ENCODE results near the gene CHAT. TPM values are rescaled to one million over a fixed set of nuclear protein-coding genes. Genes with fewer than 3 reads are reported as not detected.

CHAT gene
- total and polyA plus RNA-seq, 2 of the 13 experiments (the other 11 are each of a cell fraction or from before 2014, with no cell fraction given), result not detected

- H3K79me2 ChIP-seq (ENCODE audit: insufficient read depth, low read length), result no peaks in the 10 kb centered on the region
- no peak for FAIRE-seq
- CTCF ChIA-PET (ENCODE audit: low intra/inter-chr PET ratio, low total read pairs), result no interaction called here
- H3K27me3 ChIP-seq (ENCODE audit: control insufficient read depth in 1 of 2, insufficient read depth in 2 of 2, low read length in 2 of 2), result peaks cover 5 to 17% of the 10 kb centered on the region in 2 experiments; a peak in 4 of 5 replicates
- in situ Hi-C loops (cut with HindIII; ENCODE audit: extremely low pct_ligation_motif_present, low pct_unique_long_range_greater_than_20kb) (no loop called here), intact Hi-C loops (cut with micrococcal nuclease; ENCODE audit: unreplicated experiment) (no loop called here)
- POLR2A ChIA-PET, result no interaction called here
- 25% methylated on average over 4 of the region's 5 CpGs for WGBS (ENCODE audit: low lambda C conversion rate)
- H3K4me2 ChIP-seq (ENCODE audit: low read depth, low read length), result no peak overlapping the region
- H3K27ac ChIP-seq (ENCODE audit: extremely low read length, insufficient read depth, low read length), result no peak overlapping the region
- no TSS peak for BruUV-seq (replicated peaks)
- DNase-seq (ENCODE audit: low spot score), result no peak
- TF ChIP-seq ZNF549 (CRISPR knock-in tag; IDR thresholded peaks at IDR 0.05), result no peak
- no peak for TF ChIP-seq ZBTB42 (CRISPR knock-in tag; IDR thresholded peaks at IDR 0.05)
- TF ChIP-seq EZH2 (conservative IDR thresholded peaks at IDR 0.05; ENCODE audit: low read depth, low read length), result no peak
- TF ChIP-seq CAMTA2 (CRISPR knock-in tag; IDR thresholded peaks at IDR 0.05; ENCODE audit: borderline replicate concordance), result no peak
- no peak for TF ChIP-seq SATB2 (CRISPR knock-in tag; IDR thresholded peaks at IDR 0.05)
- no peak for TF ChIP-seq GABPA (IDR thresholded peaks at IDR 0.05; ENCODE audit: low read depth, low read length)
- TF ChIP-seq GABPA (CRISPR knock-in tag; IDR thresholded peaks at IDR 0.05; ENCODE audit: low read depth), result no peak
- TF ChIP-seq ZMYM3 (CRISPR knock-in tag; IDR thresholded peaks at IDR 0.05), result no peak
- no peak for TF ChIP-seq DPF2 (CRISPR knock-in tag; IDR thresholded peaks at IDR 0.05; ENCODE audit: borderline replicate concordance, low read depth)
- no peak for TF ChIP-seq GATAD1 (CRISPR knock-in tag; IDR thresholded peaks at IDR 0.05)
- TF ChIP-seq U2AF1 (optimal IDR thresholded peaks at IDR 0.05; ENCODE audit: low read depth, low read length), result no peak
- TF ChIP-seq NCOR1 (IDR thresholded peaks at IDR 0.05; ENCODE audit: borderline replicate concordance, low read length), result no peak
- TF ChIP-seq ASH2L (IDR thresholded peaks at IDR 0.05; ENCODE audit: insufficient read length, low read depth, low read length), result no peak
- TF ChIP-seq TBX3 (IDR thresholded peaks at IDR 0.05; ENCODE audit: borderline replicate concordance), result no peak
- TF ChIP-seq PCBP2 (optimal IDR thresholded peaks at IDR 0.05; ENCODE audit: low read depth, low read length, poor library complexity, severe bottlenecking), result no peak
- no peak for TF ChIP-seq ZNF468 (CRISPR knock-in tag; IDR thresholded peaks at IDR 0.05)
- TF ChIP-seq ZNF589 (CRISPR knock-in tag; conservative IDR thresholded peaks at IDR 0.05), result no peak
- TF ChIP-seq ZNF142 (CRISPR knock-in tag; IDR thresholded peaks at IDR 0.05), result no peak
- TF ChIP-seq ZNF614 (CRISPR knock-in tag; IDR thresholded peaks at IDR 0.05; ENCODE audit: borderline replicate concordance), result no peak
- no peak for TF ChIP-seq ZNF382 (CRISPR knock-in tag; IDR thresholded peaks at IDR 0.05; ENCODE audit: borderline replicate concordance)
- no peak overlapping the region for H3K4me3 ChIP-seq (replicated peaks in 1 of 3; ENCODE audit: insufficient read depth in 1 of 3, low read depth in 2 of 3, low read length in 3 of 3)
- no peaks in the 10 kb centered on the region for H3K4me1 ChIP-seq (ENCODE audit: insufficient read depth, low read length)
- H3K36me3 ChIP-seq (replicated peaks in 1 of 2; ENCODE audit: control insufficient read depth in 1 of 2, insufficient read depth in 2 of 2, low read length in 2 of 2), result no peaks in the 10 kb centered on the region
- no peak overlapping the region for H3K9ac ChIP-seq (ENCODE audit: insufficient read depth, low read depth, low read length)
- H2AFZ ChIP-seq (ENCODE audit: low read length), result no peak overlapping the region
- no peaks in the 10 kb centered on the region for H4K20me1 ChIP-seq (ENCODE audit: insufficient read depth, low read length)
- H3K9me3 ChIP-seq (ENCODE audit: low read length), result no peaks in the 10 kb centered on the region
- no peak for ATAC-seq
Measured at GRCh38 chr10:49713266-49713665, 99.4 kb downstream of the CHAT start.

Data from HepG2 (cell line).